Common myeloid progenitor, CD34-positive (primary cell): ENCODE data around the gene CMTM4.

Source experiments
- CTCF ChIA-PET: fragments of 350-600 bp; sonication (Branson Sonifier 250); formaldehyde crosslinking; loops from one replicate; lab custom pipeline; 2021; ENCODE audit warnings: antibody characterized with exemption; lab: Charles Lee
- POLR2A ChIA-PET: fragments of 350-600 bp; sonication (Branson Sonifier 250); formaldehyde crosslinking; loops from one replicate; lab custom pipeline; 2021; ENCODE audit warnings: antibody characterized with exemption; lab: Charles Lee
- DNase-seq, 3 donors: peaks; one replicate each; pipeline versions ENCODE4 v3.0.0 to v3.0.0-alpha.2; 2013
- H3K27ac ChIP-seq, 2 experiments: 1 replicate in 1 of 2; 2 replicates in 1 of 2; pipeline ENCODE4 v1.7.0; 2013; ENCODE audit warnings: inconsistent platforms in 2 of 2, low read length in 2 of 2, mild to moderate bottlenecking in 2 of 2, low read depth in 1 of 2, moderate library complexity in 1 of 2; ENCODE audit not compliant: severe bottlenecking in 2 of 2, insufficient read depth in 1 of 2, poor library complexity in 1 of 2
- H3K27me3 ChIP-seq, 5 experiments: replicated peaks in 2 of 5; 1 replicate in 3 of 5; 2 replicates in 2 of 5; pipeline versions ENCODE4 v1.6.1 to v1.7.0; 2013; ENCODE audit warnings: low read length in 4 of 5, mild to moderate bottlenecking in 2 of 5, moderate library complexity in 2 of 5, inconsistent platforms in 1 of 5; ENCODE audit not compliant: insufficient read depth in 5 of 5, control insufficient read depth in 4 of 5
- H3K36me3 ChIP-seq, 4 experiments: 1 replicate in 2 of 4; 2 replicates in 2 of 4; pipeline versions ENCODE4 v1.6.1 to v1.7.0; 2013; ENCODE audit warnings: low read length in 3 of 4, control low read depth in 1 of 4, mild to moderate bottlenecking in 1 of 4; ENCODE audit not compliant: control insufficient read depth in 4 of 4, insufficient read depth in 4 of 4
- H3K4me1 ChIP-seq, 4 experiments: 1 replicate in 3 of 4; 2 replicates in 1 of 4; pipeline versions ENCODE4 v1.6.1 to v1.7.1; 2013; ENCODE audit warnings: low read length in 3 of 4, mild to moderate bottlenecking in 3 of 4, control low read depth in 1 of 4, inconsistent platforms in 1 of 4, moderate library complexity in 1 of 4; ENCODE audit not compliant: control insufficient read depth in 4 of 4, insufficient read depth in 4 of 4; ENCODE audit errors: control extremely low read depth in 1 of 4
- H3K4me3 ChIP-seq, 7 experiments: 1 replicate in 4 of 7; 2 replicates in 3 of 7; pipeline versions ENCODE4 v1.5.1 to v1.7.0; 2013; ENCODE audit warnings: mild to moderate bottlenecking in 7 of 7, low read length in 6 of 7, moderate library complexity in 6 of 7, inconsistent platforms in 2 of 7, low read depth in 2 of 7, control low read depth in 1 of 7; ENCODE audit not compliant: insufficient read depth in 4 of 7, control insufficient read depth in 1 of 7; ENCODE audit errors: extremely low read depth in 1 of 7
- H3K9me3 ChIP-seq, 5 experiments: 1 replicate in 4 of 5; 2 replicates in 1 of 5; pipeline versions ENCODE4 v1.6.1 to v1.7.1; 2013; ENCODE audit warnings: low read length in 4 of 5, mild to moderate bottlenecking in 2 of 5, inconsistent platforms in 1 of 5, low read depth in 1 of 5, moderate library complexity in 1 of 5; ENCODE audit not compliant: control insufficient read depth in 4 of 5, insufficient read depth in 2 of 5; ENCODE audit errors: control extremely low read depth in 1 of 5
- WGBS: methylation state at CpG from one replicate; pipeline ENCODE4 v1.1.5; 2013; ENCODE audit not compliant: insufficient coverage; 5-methylcytosine and 5-hydroxymethylcytosine counted together

CMTM4 gene

DNA sequence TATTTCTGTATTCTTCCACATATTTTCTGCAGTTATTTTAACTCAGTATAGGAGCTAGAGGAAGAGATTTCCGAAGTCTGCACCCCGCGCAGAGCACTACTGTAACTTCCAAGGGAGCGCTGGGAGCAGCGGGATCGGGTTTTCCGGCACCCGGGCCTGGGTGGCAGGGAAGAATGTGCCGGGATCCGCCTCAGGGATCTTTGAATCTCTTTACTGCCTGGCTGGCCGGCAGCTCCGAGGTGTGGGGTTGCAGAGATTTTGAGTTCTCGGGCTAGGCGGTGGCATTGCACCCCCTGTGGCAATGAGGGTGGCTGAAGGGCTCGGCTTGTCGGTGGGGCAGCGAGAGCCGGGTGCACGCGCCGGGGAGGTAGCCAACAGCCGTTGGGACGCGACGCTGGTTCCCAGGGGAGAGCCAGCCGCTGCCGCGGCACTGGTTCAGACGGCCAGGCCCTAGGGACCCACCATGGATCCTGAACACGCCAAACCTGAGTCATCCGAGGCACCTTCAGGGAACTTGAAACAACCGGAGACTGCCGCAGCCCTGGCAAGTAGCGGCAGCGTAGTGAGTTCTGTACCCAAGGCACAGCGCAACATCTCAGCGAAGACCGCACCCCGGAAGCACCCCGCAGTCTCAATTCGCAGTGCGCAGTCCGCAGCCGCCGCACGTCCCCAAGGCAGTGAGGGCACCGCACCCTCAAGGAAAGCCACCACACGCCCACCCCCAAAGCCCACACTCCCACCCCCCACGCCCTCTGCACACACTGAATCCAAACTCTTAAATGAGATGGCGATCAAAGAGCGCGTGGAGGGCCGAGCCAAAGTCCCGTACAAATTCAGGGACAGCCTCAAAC lies 130.3 kb downstream of the CMTM4 start, which contains the start of gene CMTM1:
CMTM1 (plus strand) TSS at position 389 of the 851 bp plus-strand sequence; CDS start at position 464, 75 bp downstream.
- H3K27ac ChIP-seq, result no peak within 1 kb of the TSS
- H3K4me3 ChIP-seq, result no peak within 1 kb of the TSS
- CTCF ChIA-PET, result interaction anchor here (1.4 to 6.8 kb wide), 3 partner anchors 9 to 50 kb away, joined by 3 to 82 read pairs (median 47); partner anchors contain the start of genes CKLF, CMTM2 and TK2
- POLR2A ChIA-PET, result interaction anchor here (1.3 kb wide), 1 partner anchor 14 kb away, joined by 4 read pairs; the partner anchor contains the start of gene CKLF
- peaks cover 2 to 36% (median 18%) of the 10 kb centered on the region in 4 experiments for H3K36me3 ChIP-seq
- H3K27me3 ChIP-seq, result no peaks in the 10 kb centered on the region
- no peaks in the 10 kb centered on the region for H3K9me3 ChIP-seq
- WGBS, result 97% methylated on average over 47 of the region's 54 CpGs
- H3K4me1 ChIP-seq, result peaks cover 18 to 38% (median 34%) of the 10 kb centered on the region in 4 experiments
- no peak for DNase-seq
